ENCODE measurements around the gene ZNF649.

Gene ZNF649

GRCh38 chr19:51887522-51888498, 17.0 kb downstream of the ZNF649 start, which contains the start of gene ZNF577:
TSS of gene ZNF577 (minus strand) at chr19:51887951. CDS start at chr19:51880382, 7,569 bp downstream.
- no peak for DNase-seq

- no peak for DNase-seq
These were observed 20.1 kb downstream of the ZNF649 start for GRCh38 chr19:51884713-51885112.

- no peak for DNase-seq
These were observed 22.3 kb downstream of the ZNF649 start for GRCh38 chr19:51882518-51882917.

GRCh38 chr19:51873097-51873496, 31.7 kb downstream of the ZNF649 start:
- DNase-seq = no peak

GRCh38 chr19:51861870-51862622, 42.8 kb downstream of the ZNF649 start:
- DNase-seq = no peak

All from COR-L47 (cell line).